ENCODE measurements around the gene DGKI.

Gene DGKI

DNA sequence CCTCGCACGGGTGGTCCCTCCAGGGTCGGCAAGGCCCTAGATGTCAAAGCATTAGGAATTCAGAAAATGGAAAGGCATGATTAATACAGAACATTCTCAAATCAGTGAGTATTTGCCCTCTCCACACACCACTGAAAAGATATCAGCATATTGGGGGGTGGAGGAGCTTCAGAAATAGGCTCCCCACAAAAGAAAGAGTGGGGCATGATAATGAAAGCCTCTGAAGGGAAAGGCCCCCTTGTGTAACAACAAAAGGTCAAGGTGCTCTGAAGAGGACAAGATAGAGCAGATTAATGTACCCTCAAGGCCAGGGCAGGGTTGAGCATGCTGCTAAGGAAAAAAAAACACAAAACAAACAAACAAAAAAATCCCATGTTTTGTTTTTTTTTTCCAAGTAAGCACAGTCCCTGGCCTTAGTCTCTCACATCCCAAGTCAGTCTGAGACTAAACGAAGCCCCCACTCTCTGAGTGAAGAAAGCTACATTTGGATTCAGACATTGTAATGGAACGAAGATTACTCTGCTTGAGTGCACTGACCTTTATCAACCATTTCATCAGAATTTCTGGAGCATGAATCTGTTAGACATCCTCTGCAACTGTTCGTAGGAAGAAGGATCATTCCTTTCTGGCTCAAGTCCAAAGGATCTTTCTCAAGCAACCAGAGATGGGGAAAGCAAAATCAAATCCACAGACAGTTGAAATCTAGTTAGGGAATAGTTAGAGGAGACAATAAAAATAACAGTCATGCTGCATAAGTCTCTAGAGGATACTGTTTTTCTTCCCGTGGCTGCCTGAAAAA is 27.4 kb upstream of the DGKI start:
- H3K27ac ChIP-seq = no peak overlapping the region
- no peak for DNase-seq (ENCODE audit: low read depth, low spot score)

DNA sequence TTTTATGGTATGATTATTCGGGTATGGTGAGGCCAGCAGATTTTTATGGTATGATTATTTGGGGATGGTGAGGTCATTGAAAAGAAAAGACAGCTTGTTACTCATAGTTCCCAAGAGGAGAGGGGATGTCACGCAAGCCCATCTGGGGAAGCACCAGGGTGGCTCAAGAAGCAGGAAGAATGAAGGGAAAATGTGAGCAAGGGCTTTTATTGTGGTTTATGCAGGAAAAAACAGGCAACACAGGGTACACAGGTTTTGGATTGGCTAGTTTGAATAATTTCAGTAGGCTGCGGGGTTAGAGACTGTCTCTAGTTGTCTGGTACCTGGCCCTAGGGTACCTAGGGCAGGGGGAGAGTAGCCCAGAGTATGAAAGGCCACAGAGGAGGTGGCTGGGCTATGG is 26.8 kb upstream of the DGKI start:
- H3K27ac ChIP-seq = no peak overlapping the region
- DNase-seq (ENCODE audit: low read depth, low spot score) = no peak

DNA sequence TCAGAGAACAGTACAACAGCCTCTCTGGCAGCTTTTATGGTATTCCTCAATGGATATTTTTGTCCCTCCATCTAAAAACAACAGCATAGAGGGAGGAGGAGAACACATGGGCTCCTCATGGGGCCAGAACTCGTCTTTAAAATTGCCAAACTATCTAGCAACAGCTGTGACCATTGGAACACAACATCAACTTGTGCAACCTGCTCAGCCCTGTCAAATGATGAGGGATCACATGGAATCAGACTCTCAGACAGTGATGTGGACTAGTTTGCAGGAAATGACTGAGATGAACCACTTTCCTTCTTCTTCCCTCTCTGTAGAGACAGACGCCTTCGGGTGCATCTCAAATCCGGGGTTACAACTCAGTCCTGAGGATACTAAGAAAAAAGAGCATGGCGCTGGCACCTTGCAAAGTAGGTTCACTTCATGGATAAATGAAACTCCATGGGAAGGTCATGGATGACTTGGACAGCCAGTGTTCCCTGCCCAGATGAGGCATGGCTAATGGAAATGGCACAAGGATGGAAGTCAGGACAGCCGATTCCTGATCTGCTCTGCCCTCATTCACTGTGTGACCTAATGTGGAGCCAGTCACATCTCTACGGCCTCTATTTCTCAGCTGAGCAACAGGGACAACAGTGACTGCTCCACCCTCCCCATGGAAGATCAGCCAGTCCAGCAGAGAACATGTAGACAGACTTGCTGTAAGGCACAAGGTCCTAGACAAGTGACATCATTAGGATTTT is 24.6 kb upstream of the DGKI start:
- DNase-seq (ENCODE audit: low read depth, low spot score) = no peak
- no peak overlapping the region for H3K27ac ChIP-seq

DNA sequence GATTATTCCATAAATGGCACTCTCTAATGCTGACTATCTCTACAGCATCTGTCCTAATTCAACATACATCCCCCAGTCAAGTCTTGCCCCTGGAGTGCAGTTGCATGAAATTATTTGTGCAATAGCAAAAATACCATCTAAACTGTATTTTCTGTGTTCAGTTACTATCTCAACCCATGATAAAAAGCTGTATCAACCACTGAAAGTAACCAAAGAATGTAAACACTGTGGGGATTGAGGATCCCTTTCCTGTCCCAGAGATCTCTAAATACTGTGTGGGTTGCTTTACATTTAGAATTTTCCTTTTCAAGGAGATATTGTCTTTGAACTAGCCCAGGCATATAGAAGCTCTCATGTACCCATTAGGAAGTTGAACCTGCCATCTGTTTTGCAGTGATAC is 23.9 kb upstream of the DGKI start:
- no peak for DNase-seq (ENCODE audit: low read depth, low spot score)
- no peak overlapping the region for H3K27ac ChIP-seq

DNA sequence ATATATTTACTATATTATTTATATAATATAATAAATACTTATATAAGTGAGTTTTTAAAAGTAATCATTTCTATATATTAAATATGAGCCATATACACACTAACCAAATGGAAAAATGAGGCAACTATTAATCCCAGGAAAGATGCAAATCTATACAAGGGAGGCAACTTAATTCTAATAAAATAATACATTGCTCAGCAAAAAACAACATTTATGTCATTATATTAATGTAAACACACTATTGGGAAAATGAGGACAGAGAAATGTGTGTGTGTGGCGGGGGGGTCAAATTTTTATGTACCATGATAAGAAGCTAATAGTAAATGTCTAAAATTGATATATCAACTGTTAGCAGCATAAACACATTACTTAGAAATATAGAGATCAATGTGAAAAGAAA is 23.3 kb upstream of the DGKI start:
- no peak overlapping the region for H3K27ac ChIP-seq
- no peak for DNase-seq (ENCODE audit: low read depth, low spot score)

DNA sequence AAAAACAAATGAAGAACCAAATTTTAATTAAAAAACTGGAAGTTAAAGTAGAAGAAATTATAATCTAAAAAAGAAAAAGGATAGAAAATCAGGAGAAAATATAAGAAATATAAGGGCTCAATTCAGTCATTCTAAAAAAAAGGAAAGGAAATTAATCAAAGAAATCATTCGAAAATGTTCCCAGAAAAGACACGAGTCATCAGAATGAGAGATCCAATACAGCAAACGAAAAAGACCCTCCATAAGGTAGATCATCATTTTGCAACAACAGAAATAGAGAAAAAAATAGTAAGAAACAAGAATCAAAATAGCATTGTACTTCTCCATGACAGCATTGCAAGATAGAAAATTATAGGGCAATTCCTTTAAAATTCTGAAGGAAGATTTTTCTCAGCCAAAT is 22.5 kb upstream of the DGKI start:
- no peak for DNase-seq (ENCODE audit: low read depth, low spot score)

DNA sequence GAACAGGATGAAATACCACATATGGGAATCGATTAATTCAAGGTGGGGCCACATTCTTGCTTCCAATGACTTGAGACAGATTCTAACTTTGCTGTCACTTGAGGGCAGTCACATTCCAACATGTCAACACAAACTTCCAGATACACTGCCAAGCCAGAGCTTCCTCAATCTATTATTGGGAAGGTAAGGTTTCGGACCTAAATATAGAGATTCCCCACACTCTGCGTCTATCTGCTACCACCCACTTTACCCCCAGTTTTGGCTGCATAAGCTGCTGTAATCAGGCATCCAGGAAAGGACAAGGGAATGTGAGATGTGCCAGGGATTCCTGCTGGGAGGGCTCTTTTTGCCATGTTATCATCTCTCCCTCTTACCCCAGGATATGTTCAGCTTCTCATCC is 20.5 kb upstream of the DGKI start:
- DNase-seq (ENCODE audit: low read depth, low spot score) = no peak

More for the DNA sequence above, 22.5 kb upstream of the DGKI start:
- no peak overlapping the region for H3K27ac ChIP-seq

DNA sequence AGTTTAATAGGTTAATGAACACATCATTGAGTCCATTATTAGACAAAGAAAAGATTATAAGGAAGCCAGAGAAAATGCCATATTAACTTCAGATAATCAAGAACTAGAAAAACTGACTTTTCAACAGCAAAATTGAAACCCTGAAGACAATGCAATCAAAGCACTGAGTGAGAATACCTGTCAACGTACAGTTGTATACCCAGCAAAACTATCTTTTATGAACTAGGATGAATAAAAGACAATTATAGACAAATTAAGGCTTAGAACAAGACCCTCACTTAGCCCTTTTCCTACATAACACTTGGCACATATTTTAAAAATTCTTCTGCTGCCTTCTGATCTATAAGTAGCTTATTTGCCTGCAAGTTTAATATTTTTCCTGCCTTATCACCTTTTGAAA is 19.0 kb upstream of the DGKI start:
- no peak overlapping the region for H3K27ac ChIP-seq
- DNase-seq (ENCODE audit: low read depth, low spot score) = no peak

More for the DNA sequence above, 20.5 kb upstream of the DGKI start:
- no peak overlapping the region for H3K27ac ChIP-seq

DNA sequence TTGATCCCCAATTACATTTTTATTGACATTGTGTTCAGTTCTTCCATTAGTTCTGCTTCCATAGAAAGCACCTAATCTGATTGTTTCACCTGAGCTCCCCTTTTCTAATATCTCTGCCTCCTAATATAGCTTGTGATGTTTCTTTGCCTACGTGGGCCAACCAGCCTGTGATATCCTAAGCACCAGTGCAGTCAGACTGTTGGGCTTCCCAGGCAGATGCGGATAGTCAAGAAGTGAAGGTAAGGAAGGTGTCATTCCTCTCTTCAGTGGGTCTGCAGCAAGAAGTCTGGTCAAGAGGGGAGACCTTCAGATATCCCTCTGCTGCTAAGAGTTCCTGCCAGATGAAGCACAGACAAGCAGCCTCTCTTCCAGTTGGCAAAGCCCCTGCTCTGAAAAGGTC is 16.2 kb upstream of the DGKI start:
- DNase-seq (ENCODE audit: low read depth, low spot score) = no peak
- H3K27ac ChIP-seq = no peak overlapping the region

DNA sequence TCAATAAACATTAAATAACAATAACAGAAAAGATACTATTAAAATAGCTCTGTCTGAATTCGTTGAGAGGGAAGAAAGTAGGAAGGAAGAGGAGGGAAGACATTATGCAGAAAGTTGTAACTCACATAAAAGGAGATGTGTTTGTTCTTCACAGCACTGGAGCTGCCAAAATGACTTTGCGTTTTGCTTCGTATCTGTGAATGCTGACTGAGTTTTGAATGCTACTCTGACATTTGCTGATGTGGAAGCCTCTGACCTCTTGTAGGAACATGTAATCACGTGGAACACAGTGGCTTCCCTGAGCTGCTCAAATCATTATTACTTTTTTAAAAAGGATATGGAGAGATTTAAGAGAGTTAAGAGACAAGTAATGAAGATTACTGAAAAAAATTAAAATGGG is 15.6 kb upstream of the DGKI start:
- DNase-seq (ENCODE audit: low read depth, low spot score) = no peak
- H3K27ac ChIP-seq = no peak overlapping the region

DNA sequence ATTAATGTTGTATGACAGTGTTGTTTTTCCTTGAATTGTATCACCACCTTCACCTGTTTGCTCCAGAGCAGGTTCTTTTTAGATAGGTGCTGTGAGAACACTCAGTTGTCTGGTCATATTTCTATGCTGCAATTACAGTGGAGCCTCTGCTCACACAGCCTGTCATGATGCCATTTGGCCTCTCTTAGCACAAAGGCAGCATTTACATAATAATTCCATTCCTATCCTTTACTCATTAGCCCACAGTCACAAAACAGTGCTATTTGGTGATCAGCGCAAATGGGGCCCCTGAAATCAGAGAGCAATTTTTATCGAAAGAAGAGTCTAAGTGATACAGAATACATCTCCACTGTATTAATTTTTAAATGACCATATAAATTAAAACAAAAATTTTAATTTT is 13.8 kb upstream of the DGKI start:
- DNase-seq (ENCODE audit: low read depth, low spot score) = no peak

DNA sequence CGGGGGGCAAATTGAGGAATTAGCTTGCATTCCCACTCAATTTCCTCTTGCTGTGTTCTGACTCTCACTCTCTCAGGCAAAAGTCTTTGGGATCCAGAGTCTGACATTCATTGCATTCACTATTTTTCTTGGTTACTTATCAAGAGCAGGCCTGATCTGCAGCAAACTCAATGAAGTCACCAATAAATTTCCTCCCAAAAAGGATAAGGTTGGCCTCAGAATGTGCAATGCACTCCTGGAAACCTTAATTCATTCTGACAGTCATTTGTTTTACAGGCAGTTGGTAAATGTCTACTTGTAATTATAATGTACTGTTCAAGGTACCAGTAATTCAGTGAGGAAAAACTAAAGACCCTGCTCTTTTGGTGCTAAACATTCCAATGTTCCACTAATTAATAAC is 6.3 kb upstream of the DGKI start:
- no peak overlapping the region for H3K27ac ChIP-seq
- DNase-seq (ENCODE audit: low read depth, low spot score) = no peak

More for the DNA sequence above, 13.8 kb upstream of the DGKI start:
- no peak overlapping the region for H3K27ac ChIP-seq

DNA sequence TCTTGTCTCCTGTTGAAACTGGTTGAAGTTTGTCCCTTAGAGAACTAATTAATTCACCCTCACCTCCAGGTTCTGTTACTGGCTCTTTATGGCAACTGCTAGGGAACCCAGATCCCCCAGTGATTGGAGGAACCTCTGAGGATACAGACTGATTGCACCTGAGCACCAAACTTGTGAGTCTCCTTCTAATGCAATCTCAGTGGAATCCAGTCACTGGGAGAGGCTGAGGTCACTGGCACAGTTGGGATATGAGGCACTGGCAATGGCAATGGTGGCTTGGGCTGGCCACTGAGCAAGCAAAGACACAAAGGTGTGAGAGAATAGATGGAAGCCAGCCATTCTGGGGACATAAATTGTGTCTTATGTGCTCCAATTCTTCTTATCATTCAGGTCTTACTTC is 5.3 kb upstream of the DGKI start:
- peak overlapping the region; percentile 34 for H3K27ac ChIP-seq
- DNase-seq (ENCODE audit: low read depth, low spot score) = no peak

DNA sequence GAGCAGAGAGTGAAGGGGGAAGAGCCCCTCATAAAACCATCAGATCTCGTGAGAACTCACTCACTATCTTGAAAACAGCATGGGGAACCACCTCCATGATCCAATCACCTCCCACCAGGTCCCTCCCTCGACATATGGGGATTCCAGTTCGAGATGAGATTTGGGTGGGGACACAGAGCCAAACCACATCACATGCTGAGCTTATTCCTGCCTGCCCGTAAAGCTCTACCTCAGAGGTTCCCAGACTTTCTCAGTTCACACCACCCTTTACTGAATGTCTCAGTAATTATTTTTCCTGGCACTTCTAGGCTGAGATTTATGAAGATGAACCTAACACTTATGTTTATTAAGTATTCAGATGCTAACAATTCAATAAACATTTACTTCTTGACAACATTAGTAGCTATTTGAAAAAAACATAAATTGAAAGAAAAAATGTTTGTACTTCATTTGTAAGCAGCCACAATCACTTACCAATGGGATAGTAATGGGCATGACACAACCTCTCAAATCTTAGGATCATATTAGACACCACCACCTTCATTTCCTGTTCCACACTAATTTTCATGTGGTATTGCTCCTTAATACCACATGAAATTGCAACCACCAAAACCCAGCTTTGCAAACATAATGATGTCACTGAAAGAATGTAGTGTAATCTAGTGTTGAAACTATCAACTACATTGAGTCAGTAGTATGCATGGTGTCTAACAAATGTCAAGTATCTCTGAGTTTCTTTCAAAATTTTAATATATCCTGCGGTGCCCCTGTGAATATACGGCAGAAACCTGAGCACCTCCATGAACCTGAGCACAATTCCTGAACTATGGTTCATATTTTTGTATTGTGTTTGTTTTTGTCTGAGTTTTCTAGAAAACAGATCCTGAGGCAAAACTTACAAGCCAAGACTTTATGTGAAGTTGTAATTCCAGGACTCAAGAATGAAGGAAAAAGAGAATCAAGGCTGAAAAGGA is 4.5 kb upstream of the DGKI start:
- peak; percentile 8 for DNase-seq (ENCODE audit: low read depth, low spot score)
- H3K27ac ChIP-seq = peak overlapping the region; percentile 34

DNA sequence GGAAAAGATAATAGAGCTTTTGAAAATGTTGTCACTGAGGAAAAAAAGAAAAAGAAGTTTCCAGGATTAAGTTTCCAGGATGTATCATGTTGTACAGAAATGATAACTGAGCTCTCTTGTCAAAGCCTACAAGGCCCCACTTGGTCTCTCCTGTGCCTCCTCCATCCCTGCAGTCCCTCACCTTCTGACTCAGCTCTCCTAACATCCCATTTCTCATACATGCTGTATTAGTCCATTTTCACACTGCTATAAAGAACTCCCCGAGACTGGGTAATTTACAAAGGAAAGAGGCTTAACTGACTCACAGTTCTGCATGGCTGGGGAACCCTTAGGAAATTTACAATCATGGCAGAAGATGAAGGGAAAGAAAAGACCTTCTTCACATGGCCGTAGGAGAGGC is 3.8 kb upstream of the DGKI start:
- H3K27ac ChIP-seq = no peak overlapping the region
- no peak for DNase-seq (ENCODE audit: low read depth, low spot score)

DNA sequence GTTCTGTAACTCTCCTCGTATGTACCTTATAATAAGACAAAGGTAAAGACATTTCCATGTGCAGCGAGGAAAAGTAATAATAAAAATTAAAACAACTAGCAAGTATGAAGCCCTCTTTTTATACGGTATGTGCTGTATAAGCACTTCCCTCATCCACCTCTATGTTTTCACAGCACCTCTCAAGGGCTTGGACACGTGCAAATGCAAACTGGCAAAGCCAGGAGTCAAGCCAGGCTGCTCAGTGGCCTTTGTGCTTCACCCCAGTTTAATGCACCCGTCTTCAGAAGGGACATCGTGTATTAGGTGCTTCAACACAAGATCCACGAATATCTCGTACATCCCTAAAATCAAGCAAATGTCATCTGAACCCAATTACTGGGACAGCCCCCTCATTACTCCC is 1.3 kb upstream of the DGKI start:
- H3K27ac ChIP-seq = no peak overlapping the region
- DNase-seq (ENCODE audit: low read depth, low spot score) = no peak

DNA sequence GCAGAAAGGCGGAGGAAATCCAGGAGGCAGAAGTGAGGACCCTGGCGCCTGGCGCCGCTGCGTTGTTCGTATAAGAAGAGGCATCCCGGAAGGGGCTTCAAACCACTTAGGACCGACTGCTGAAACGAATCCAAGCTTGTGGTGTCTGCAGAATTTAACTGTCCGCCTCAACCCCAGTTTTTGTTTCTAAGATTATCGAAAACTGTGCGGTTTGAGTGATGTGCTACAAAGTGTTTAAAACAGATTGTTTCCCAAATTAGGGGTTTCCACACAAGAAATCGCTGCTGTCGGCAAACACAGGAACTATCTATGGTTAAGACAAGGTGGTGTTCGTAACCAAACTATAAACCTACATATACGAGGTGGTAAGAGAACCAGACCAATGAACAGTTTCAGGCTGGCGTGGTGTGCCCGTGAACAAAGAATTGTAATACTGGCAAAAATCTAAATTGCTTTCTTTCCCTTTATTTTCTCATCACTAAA is 835 bp upstream of the DGKI start:
- no peak overlapping the region for H3K27ac ChIP-seq
- DNase-seq (ENCODE audit: low read depth, low spot score) = no peak

DNA sequence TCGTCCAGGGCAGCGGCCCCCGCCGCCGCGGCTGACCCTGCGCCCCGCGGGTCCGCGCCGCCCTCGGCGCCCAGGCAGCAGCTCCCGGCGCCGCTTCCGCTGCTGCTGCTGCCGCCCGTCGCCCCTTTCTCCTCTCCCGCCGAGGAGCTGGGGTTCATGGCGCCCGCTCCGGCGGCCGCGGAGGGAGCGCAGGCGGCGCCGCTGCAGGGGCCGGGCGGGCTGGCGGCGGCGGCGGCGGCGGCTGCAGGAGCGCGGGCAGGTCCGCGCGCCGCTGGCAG is 286 bp downstream of the DGKI start:
- no peak overlapping the region for H3K27ac ChIP-seq
- DNase-seq (ENCODE audit: low read depth, low spot score) = no peak

DNA sequence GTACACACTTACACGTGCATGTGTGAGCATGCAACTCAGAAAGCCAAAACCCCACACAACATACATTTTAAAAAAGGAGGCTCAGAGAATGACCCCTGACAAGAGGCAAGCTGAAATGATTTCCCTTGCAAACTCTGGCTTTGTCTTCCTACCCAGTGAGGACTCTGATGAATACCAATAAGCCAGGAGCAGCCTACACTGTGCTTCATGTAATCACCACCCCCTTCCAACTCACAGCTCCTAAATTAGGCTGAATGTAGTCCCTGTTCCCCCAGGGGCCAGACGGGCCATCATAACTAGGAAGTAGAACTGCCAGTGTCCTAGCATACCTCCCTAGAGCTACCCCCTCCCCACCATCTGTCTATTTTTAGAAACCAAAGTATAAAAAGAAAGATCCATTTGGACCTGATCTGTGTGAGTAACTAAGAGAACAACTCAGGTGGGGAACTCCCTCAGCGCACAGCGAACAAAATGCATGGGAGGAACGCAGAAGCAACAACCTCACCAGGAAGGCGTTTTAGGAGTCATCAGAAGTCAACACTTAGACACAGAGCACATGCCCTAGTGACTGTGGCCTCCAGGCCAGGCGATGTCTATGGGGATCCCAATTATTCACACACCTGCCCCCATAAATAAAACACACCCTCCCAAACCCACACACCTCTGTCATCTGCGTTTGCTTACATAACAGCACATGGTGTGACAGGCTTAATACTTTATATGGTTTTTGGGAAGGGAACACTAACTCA is 1.9 kb downstream of the DGKI start:
- H3K27ac ChIP-seq = no peak overlapping the region
- no peak for DNase-seq (ENCODE audit: low read depth, low spot score)
